Measurements from ENCODE around the gene BAIAP2.
"Not testable (repeated sequence)": the region's sequence is repeated elsewhere in the genome, so short reads cannot be mapped to it uniquely, and the experiment has no call there.

Gene BAIAP2

DNA sequence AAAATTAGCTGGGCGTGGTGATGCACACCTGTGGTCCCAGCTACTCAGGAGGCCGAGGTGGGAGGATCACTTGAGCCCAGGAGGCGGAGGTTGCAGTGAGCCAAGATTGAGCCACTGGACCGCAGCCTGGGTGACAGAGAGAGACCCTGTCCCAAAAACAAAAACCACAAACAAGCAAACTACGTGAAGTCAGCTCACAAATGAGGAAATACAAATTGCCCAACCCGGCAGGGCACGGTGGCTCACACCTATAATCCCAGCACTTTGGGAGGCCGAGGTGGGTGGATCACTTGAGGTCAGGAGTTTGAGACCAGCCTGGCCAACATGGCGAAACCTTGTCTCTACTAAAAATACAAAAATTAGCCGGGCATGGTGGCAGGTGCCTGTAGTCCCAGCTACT is 111.3 kb downstream of the BAIAP2 start:
- DNase-seq, result not testable (repeated sequence)

DNA sequence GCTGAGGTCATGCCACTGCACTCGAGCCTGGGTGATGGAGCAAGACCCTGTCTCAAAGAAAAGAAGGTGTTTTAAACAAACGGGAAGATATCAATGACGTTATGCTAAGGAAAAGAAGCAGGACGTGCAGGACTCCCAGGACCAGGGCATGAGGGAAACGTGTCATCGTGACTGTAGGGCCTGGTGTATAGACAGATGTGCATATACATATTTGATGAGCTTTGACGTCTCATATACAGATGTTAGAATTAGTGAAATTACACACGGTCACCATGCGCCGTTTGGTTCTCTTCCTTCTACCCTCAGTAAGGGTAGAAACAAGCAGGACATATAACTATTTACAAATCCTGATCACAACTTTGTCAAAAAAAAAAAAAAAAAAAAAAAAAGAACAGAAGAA is 112.8 kb downstream of the BAIAP2 start:
- no peak for DNase-seq

DNA sequence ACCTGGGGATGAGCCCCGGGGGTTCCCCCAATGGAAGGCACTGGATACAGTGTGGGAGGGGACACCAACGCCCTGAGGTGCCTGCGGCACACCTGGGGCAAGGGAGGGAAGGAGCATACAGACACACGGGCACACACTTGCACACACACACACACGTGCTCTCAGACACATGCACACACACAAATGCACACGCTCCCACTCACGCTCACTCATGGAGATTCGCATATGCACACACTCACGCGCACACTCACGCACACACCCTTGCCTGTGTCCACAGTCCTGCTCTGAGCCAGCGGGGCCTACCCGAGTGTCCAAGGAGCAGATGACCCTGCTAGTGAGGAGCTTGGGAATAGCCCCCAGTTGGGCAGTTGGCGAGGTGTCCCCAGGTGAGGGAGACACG is 113.6 kb downstream of the BAIAP2 start:
- DNase-seq, result no peak

DNA sequence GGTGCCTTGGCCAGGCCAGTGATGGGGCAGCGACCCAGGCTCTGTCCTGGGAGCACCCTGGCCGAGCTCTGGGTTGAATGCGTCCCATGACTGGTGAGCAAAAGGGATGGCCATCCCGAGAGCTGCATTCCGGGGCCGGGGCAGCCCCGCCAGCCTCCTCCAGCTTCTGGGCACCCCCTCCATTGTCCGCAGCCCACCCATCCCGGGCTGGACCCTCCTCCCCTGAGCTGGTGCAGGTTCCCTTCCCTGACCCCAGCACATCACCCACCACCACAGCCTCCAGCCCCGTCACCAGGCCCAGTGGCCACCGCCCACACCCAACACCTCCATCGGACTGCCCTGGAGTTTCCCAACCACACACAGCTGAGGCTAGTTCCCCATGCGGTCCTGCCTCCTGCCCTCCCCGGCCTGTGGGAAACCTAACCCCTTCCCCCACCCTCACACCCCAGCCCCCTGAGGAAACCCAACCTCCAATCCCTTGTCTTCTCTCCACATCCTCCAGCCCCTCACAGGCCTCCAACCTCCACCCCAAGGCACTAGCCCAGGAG is 114.1 kb downstream of the BAIAP2 start:
- no peak for DNase-seq

DNA sequence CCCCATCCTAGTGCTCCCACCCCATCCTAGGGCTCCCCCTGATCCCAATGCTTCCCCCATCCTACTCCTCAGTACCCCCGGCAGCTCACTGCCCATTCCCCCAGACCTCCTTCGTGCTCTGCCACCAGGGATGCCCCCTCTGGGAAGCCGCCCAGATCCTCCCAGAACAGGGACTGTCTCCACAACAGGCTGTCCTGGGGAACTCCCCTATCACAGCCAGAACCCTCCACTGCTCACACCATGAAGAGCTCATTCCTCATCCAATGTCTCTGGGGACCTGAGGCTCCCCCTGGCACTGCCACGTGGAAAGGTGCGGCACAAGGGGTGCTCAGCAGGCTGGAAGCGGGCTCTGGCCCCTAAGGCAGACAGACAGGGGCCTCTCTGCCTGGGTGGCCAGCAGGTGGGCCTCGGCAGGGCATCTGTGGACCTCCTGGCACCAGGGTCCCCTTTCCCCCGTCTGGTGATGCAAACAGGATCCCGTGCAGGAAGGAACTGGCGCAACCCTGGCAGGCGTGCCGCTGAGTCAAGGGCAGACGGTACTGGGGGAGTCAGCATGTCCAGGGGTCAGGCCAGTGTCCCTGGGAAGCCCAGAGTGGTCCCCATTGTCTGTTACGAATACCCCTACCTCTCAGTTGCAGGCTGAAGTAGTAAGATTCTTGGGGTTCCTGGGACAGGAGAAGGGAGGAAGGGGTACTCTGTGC is 115.6 kb downstream of the BAIAP2 start:
- no peak for DNase-seq

DNA sequence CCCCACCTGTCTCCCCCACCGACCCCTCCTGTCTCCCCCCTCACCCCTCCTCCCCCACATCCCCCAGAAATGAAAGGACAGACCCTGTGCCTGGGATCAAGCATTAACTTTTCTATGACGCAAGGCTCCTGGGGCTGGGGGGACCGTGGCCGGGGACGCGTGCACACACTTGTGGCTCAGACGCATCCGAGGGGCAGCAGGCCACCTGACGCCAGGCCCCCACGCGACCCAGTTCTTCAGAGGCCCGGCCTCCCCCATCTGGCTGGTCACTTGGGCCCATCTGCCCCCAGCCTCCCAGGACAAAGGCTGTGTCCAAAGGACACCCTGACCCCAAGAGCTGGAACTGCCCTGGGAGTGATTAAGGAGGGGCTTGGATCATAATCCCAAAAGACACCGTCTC is 116.3 kb downstream of the BAIAP2 start:
- DNase-seq, result no peak

- no peak for DNase-seq
Measured at GRCh38 chr17:81152288-81152828, 117.4 kb downstream of the BAIAP2 start.

- DNase-seq, result no peak
Measured at GRCh38 chr17:81153340-81153803, 118.4 kb downstream of the BAIAP2 start.

DNA sequence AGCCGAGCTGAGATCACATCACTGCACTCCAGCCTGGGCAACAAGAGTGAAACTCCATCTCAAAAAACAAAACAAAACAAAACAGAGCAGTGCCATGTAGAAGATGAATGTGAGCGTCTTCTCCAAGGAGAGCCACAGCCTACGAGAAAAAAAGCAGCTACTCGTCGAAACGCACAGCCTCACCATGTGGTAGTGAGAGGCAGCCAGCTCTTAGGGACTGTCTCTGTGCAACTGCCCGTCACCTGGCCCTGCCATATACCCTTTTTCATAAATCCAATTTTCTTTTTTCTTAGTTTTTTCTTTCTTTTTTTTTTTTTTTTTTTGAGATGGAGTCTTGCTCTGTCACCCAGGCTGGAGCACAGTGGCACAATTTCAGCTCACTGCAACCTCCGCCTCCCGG is 119.1 kb downstream of the BAIAP2 start:
- not testable (repeated sequence) for DNase-seq

GRCh38 chr17:81154961-81155360 is 120.0 kb downstream of the BAIAP2 start:
- DNase-seq, result no peak

GRCh38 chr17:81156866-81157805 is 122.2 kb downstream of the BAIAP2 start:
- DNase-seq, result no peak

DNA sequence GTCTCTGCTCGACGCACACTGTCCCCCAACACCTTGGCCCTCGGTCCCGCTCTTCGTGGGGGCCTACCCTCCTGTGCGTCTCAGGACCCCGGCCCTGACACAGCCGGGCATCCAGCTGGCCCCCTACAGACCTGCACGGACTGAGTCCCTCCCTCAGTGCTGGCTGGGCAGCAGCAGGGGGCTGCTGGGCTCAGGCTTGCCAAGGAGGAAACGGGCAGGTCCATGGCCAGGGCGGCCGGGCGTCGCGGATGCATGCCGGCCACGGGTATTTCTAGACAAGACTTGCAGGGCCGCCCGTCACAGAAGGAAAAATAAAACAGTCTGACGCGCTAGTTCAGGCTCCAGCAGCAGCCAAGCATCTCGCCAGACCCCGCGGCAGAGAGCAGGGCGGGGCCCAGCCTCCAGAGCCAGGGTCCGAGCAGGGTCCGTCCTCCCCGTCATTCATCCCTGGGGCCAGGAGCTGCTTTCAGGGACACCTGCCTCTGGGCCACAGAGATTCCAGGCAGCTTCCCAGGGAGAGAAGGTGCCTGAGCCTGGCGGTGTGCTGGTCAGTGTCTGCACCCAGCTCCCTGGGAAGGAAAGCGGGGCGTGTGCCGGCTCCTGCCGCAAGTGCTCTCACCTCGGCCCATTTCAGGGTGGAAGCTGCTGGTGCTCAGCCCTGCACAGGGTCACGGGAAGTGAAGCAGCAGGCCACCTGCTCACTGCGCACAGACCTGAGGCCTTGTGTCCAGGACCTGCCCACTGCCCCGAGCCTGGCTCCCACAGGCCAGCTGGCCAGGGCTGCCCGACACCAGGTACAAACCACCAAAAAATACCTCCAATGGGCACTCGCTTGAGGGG is 123.1 kb downstream of the BAIAP2 start:
- DNase-seq, result no peak

GRCh38 chr17:81158688-81159590 is 124.0 kb downstream of the BAIAP2 start:
- DNase-seq, result no peak

DNA sequence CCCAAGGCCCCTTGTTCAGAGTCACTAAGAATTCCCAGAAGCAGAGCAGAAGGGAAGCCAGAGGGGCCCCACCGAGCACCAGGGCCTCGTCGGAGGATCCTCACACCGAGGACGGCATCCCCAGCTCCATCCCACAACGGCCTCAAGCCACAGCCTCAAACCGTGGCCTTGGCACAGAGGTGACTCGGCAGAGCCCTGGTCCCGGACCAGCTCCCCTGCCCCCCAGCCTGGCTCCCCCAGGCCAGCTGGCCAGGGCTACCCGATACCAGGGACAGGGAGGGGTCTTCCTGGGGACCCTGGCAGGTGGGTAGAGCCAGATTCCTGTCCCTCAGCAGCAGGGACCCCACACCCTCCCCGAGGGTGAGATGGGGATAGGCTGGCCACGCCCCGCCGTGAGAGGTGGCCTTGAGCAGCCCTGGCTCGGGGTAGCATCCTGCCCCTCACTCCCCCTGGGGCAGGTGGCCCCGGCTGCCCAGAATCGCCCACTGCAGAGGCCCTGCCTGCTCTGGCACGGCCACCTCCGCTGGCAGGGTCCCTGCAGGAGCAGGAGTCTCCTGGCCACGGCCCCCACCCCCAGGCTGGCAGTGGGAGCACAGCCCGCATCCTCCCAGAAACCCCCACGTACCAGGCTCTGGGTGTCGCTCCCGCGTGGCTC is 124.8 kb downstream of the BAIAP2 start:
- no peak for DNase-seq

DNA sequence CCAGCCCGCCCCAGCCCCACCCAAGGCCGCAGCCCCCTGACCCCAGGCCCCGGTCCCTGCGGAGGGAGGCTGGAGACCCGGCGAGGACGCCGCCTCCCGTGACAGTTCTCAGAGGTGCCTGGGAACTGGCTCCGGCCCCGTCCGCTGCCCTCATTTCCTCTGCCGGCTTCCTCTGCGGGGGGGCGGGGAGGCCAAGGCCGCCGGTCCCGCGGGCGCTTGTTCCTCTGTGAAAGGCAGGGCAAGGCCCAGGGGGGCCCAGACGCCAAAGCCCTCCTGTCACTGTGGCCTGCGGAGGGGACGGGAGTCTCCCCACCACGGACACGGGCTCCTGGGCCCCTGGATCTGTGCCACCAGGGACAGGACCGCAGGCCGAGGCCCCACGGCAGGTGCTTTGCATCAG is 125.4 kb downstream of the BAIAP2 start:
- DNase-seq, result no peak

- DNase-seq, result no peak
Measured at GRCh38 chr17:81160747-81161453, 125.9 kb downstream of the BAIAP2 start.

DNA sequence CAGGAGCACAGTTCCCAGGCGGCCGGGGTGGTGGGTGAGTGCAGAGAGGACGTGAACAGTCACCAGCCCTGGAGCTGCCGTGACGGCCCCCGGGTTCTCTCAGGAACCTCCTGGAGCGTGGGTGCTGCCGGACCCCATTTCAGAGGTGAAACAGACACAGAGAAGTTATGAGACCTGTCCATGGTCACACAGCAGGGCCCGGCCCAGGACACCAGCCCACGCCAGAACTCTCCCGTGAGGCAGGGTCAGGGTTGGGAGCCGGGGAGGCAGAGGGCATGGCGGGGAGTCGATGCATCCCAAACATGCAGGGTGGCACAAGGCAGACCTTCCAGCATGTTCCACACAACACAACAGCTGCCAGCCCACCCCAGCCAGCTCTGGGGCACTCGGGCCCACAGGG is 126.6 kb downstream of the BAIAP2 start:
- no peak for DNase-seq

GRCh38 chr17:81161972-81162371 is 127.0 kb downstream of the BAIAP2 start:
- DNase-seq, result no peak

DNA sequence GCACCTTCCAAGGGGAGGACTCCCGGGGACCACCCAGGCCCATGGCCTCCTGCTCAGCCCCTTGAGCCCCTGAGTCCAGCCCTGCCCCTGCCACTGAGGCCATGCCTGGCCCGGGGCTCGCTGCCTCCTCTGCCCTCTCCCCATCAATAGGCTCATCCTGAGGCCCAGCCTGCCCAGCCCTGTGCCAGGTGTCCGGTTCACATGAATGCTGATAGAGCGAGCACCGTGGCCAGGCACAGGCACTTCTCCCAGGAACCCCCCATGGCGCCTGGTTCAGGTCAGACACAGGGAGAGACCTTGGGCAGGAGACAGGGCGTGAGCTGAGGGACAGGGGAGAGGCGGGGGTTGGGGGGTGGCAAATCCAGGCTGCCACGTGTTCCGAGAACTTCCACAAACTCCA is 127.5 kb downstream of the BAIAP2 start:
- no peak for DNase-seq

DNA sequence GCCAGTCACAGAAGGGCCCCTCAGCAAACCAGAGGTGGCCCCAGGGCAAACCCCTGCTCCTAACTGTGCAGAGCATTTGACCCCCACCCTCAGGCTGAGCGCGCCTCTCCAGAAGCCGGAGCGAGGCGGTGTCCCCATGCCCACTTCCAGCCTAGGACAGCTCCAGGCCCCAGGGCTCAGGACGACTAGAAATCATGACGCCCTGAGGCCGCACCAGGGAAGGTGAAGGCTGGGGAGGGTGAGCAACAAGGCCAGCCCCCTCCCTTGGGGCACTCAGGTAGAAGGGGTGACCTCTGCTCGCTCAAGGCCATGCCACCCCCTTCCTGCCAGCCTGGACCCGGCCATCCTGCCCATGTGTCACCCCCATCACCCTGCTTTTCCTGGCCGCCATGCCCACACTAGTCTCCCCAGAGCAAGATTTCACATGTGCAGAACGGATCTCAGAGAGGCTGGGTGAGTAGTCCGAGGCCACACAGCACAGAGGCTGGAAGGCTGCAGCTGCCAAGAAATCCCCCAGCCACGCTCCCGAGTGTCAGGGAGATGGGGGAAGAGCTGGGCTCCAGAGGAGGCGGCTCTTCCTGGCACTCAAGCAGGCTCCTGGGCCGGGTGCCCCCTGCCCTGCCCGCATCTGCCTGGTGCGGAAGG is 128.2 kb downstream of the BAIAP2 start:
- no peak for DNase-seq

All from activated CD4-positive, alpha-beta T cell treated with anti-CD3 and anti-CD28 coated beads for 48 hours (primary cell).